ENCODE measurements around the gene EMX1.

DNA sequence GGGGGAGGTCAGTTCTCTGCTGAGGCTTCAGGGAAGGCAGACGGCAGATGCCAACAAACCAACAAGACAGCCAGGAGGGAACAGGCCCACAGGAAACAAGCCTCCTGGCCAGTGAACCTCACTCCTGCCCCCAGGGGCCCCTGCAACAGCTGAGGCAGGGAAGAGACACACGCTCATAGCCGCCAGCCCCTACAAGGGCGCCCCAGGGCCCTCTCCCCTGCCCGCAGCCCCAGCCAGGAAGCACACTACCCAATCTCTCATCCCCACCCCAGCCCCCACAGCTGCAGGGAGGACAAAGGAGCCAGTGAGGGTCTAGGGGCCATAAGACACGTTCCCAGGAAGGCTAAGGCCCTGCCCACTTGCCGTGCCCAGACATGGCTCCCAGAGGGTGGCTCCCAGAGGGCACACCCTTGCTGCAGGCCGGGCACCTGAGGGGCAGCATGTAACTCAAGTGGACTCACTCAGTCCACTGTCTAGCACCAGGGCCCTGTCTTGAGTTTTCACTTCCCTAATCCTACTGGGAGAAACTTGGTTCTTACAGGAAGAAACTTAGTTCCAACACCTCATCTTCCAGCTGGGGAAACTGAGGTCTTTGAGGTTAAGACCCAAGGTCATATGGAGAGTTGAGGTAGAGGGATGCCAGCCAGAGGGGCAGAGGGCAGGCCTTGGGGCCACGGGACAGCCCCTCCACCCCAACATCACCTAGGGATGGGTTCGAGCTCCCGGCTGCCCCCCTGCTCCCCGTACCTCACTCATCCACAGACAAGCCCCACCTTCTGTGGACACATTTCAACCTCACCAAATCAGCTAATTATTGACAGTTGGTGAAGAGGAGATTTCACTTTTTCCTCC is 37.3 kb downstream of the EMX1 start:
- TF ChIP-seq POLR2A (IDR thresholded peaks at IDR 0.05): no peak
- TF ChIP-seq, protein P1, sequence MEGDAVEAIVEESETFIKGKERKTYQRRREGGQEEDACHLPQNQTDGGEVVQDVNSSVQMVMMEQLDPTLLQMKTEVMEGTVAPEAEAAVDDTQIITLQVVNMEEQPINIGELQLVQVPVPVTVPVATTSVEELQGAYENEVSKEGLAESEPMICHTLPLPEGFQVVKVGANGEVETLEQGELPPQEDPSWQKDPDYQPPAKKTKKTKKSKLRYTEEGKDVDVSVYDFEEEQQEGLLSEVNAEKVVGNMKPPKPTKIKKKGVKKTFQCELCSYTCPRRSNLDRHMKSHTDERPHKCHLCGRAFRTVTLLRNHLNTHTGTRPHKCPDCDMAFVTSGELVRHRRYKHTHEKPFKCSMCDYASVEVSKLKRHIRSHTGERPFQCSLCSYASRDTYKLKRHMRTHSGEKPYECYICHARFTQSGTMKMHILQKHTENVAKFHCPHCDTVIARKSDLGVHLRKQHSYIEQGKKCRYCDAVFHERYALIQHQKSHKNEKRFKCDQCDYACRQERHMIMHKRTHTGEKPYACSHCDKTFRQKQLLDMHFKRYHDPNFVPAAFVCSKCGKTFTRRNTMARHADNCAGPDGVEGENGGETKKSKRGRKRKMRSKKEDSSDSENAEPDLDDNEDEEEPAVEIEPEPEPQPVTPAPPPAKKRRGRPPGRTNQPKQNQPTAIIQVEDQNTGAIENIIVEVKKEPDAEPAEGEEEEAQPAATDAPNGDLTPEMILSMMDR (IDR thresholded peaks at IDR 0.05): no peak

Data from lower leg skin (tissue), 3 donors.